Diencephalon (tissue), 1 donor: ENCODE measurements around the gene TXN2. TPM values are rescaled to one million over a fixed set of nuclear protein-coding genes. Genes with fewer than 3 reads are reported as not detected.

Experiments used
- small RNA-seq: library from RNA; depleted of rRNA; stranded (forward); fragments of <200 nt; gene quantifications from one replicate; pipeline ENCODE3, GENCODE V24; 2014
- total RNA-seq: library from RNA; depleted of rRNA; stranded (reverse); fragments of >200 nt; gene quantifications from one replicate; pipeline ENCODE4 v1.2.3, GENCODE V29; 2014

The TXN2 gene, protein sequence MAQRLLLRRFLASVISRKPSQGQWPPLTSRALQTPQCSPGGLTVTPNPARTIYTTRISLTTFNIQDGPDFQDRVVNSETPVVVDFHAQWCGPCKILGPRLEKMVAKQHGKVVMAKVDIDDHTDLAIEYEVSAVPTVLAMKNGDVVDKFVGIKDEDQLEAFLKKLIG
- total RNA-seq: 25.1 TPM

GRCh38 chr22:36481393-36482168 is at the start of gene TXN2:
Gene TXN2, minus strand, starts transcription at chr22:36481640. Its CDS starts 803 bp downstream, at chr22:36480837.

GRCh38 chr22:36528795-36529751 is 47.6 kb upstream of the TXN2 start, which contains the start of gene EIF3D:
Gene EIF3D, minus strand, starts transcription at chr22:36529166. Its CDS starts 3,045 bp downstream, at chr22:36526121.

DNA sequence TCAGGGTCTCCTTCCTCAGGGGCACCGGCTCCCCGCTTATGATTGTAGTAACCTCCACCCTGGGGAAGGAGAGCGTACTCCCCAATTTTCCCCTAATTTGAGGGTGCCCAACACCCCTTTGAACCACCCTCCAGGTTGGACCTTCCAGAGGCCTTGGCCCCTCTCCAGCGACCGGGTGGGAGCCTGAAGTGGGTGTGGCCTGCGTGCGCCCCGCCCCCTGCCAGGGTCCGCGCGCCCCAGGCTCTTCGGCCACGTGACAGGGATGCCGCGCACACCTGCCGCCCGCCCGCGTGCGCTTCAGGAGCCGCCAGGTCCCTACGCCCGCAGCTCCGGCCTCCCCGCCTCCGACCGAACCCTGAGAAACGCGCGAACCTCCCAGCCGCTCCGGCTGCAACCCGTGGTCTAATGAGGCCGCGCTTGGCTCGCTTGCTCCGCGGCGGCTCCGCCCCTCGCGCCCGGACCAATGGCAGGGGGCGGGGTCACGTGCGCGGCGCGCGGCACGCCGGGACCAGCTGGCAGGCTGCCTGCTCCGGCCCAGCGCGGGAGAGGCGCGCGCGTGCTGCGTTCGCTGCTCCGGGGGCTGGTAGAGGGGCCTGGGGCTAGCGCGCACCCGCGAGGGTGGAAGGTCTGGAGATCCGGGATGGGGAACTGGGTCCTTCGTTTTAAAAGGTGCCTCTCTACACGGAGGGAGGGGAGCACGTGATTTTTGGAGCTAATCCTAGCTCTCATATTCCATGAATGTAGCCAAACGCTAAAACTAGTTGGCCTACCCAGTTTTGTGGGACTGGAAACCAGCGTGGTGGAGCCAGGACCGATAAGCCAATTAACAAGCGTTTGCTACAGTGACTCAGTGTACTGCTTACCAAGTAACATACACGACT is 25.4 kb upstream of the TXN2 start, which contains the start of gene FOXRED2:
FOXRED2 (minus strand) TSS at position 404 of the 881 bp plus-strand sequence. CDS start 618 bp downstream, outside the sequence.

Small RNA genes within 50 kb of the gene (small RNA-seq; reads per million reads assigned to genes)
- not detected for gene RF00019

Other genes with a start within 250 kb of the TXN2 start
- 9.7 TPM for gene APOL2, start 242.1 kb downstream of the TXN2 start, total RNA-seq
- gene APOL1, start 228.5 kb downstream of the TXN2 start, total RNA-seq: 0.92 TPM
- gene MYH9, start 93.7 kb downstream of the TXN2 start, total RNA-seq: 43.1 TPM
- 15.0 TPM for gene FOXRED2, start 25.4 kb upstream of the TXN2 start, total RNA-seq
- gene EIF3D, start 47.5 kb upstream of the TXN2 start, total RNA-seq: 114 TPM
- 6.5 TPM for gene CACNG2, start 222.1 kb upstream of the TXN2 start, total RNA-seq